Right lobe of liver (tissue), 4 donors: ENCODE measurements around the gene NRIP3.

Experiments used
- CTCF ChIP-seq, 4 donors: fragments of 200-600 bp in 3 of 4; fragments of 450-650 bp in 1 of 4; IDR thresholded peaks; one replicate each; pipeline versions ENCODE4 v1.5.1 to v1.8.0; 2016 to 2022; ENCODE audit warnings: antibody characterized with exemption in 4 of 4, mild to moderate bottlenecking in 2 of 4
- POLR2A ChIP-seq: fragments of 450-650 bp; IDR thresholded peaks from one replicate; pipeline ENCODE4 v1.6.1; 2017; ENCODE audit warnings: antibody characterized with exemption, mild to moderate bottlenecking
- donor health status: DM: no; HTN: no; CAD: no.
- donor health status: DM: no; HTN: no; CAD: no.
- donor health status: DM: no; HTN: yes; CAD: no.

- TF ChIP-seq CTCF (IDR thresholded peaks at IDR 0.05): no peak
- TF ChIP-seq POLR2A: no peak
Measured at GRCh38 chr11:8962841-8963240, 41.0 kb downstream of the NRIP3 start.
